ENCODE data around the gene CILP.

DNA sequence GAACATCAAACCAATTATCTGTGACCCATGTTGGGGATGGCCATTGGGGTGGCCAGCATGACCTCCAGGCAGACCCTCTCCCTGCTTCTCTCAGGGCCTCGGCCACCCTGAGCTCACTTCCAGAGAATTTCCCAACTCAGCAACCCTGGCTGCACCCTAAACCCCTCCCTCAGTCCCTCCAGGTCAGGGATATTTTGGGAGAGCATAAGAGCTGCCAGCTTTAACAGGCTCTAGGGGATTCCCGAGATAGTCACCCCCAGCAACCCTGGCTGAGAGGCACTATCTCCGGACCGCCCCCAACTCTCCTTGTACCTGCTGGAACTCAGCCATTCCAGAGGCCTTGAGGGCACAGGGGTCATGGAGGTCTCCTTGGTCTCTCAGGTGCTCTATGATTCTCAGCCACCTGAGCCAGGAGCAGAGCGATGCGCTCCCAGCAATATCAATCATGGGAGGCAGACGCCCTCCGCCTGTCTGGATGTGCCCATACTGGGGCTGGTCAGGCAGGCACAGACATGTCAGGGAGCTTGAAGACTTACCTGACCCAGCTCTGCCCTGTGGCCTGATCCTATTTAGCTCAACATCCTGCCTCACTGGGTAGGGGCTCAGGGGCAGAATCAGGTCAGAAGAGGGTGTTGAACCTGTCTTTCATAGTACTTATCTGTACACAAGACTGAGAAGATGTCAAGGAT, 34.9 kb upstream of the CILP start:
- no peak for TF ChIP-seq POLR2A (IDR thresholded peaks at IDR 0.05; ENCODE audit: low read length)
- TF ChIP-seq GATA1 (IDR thresholded peaks at IDR 0.05; ENCODE audit: low read depth, low read length): no peak
